Left ventricle myocardium inferior (tissue), 1 donor: ENCODE results near the gene AFF1. TPM values are rescaled to one million over a fixed set of nuclear protein-coding genes. Genes with fewer than 3 reads are reported as not detected.
"Not testable (repeated sequence)": the region's sequence is repeated elsewhere in the genome, so short reads cannot be mapped to it uniquely, and the experiment has no call there.

Experiments
- DNase-seq: peaks from one replicate; pipeline ENCODE4 v3.0.0-alpha.2; 2020
- H3K27ac ChIP-seq: fragments of 200-600 bp; replicated peaks from 2 replicates; pipeline ENCODE4 v1.8.0; 2021
- H3K27me3 ChIP-seq: fragments of 200-600 bp; 2 replicates; pipeline ENCODE4 v1.8.0; 2021; ENCODE audit warnings: low read depth
- H3K36me3 ChIP-seq: fragments of 200-600 bp; 2 replicates; pipeline ENCODE4 v1.8.0; 2021
- H3K4me1 ChIP-seq: fragments of 200-600 bp; 2 replicates; pipeline ENCODE4 v1.8.0; 2021
- H3K4me3 ChIP-seq: fragments of 200-600 bp; 2 replicates; pipeline ENCODE4 v1.8.0; 2021; ENCODE audit warnings: mild to moderate bottlenecking, moderate library complexity
- H3K9me3 ChIP-seq: fragments of 200-600 bp; replicated peaks from 2 replicates; pipeline ENCODE4 v1.8.0; 2021
- intact Hi-C: fragments of 100-400 bp; cut with micrococcal nuclease; formaldehyde crosslinking; loops from one replicate; pipeline ENCODE4 v1.11.0; 2022
- total RNA-seq: library from RNA; stranded (reverse); fragmentation: NEBNext Ultra II Directional; extraction: Animal tissue kit (Norgen Biotek cat#: 25700); gene quantifications from one replicate; pipeline ENCODE4 v1.2.1, GENCODE V29; 2021
- TF ChIP-seq, protein P1 (sequence below): fragments of 200-600 bp; IDR thresholded peaks from 2 replicates; pipeline ENCODE4 v1.8.0; 2021; ENCODE audit warnings: antibody characterized with exemption, mild to moderate bottlenecking, borderline replicate concordance
- donor health status: DM: no; HTN: yes; CAD: no; lungs with severe emphysema.

The AFF1 gene
- total RNA-seq, 1 donor from 2014 or later, result 67.9 TPM

DNA sequence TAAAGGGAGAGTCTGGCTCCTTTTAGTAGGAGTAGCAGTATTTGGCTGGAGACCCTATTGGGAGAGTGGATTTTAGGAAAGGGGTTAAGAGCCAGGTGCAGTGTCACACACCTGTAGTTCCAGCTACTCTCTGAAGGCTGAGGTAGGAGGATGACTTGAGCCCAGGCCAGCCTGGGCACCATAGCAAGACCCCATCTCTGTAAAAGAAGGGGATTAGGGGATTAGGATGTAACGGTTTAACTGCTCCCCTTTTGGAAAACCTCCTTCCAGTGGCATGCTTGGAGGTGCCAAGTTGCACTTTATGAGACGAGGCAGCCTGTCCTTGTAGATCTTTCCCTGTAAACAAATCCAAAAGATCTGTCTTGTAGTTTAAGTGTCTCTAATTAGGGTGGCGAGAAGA lies 145.7 kb downstream of the AFF1 start:
- Histone ChIP-seq H3K4me1 (peaks cover 97% of the 10 kb centered on the region), H3K27ac (peak overlapping the region; percentile 83), H3K4me3 (no peak overlapping the region), H3K27me3 (no peaks in the 10 kb centered on the region), H3K9me3 (no peaks in the 10 kb centered on the region), H3K36me3 (peaks cover 13% of the 10 kb centered on the region)
- no peak for DNase-seq
- TF ChIP-seq, protein P1, sequence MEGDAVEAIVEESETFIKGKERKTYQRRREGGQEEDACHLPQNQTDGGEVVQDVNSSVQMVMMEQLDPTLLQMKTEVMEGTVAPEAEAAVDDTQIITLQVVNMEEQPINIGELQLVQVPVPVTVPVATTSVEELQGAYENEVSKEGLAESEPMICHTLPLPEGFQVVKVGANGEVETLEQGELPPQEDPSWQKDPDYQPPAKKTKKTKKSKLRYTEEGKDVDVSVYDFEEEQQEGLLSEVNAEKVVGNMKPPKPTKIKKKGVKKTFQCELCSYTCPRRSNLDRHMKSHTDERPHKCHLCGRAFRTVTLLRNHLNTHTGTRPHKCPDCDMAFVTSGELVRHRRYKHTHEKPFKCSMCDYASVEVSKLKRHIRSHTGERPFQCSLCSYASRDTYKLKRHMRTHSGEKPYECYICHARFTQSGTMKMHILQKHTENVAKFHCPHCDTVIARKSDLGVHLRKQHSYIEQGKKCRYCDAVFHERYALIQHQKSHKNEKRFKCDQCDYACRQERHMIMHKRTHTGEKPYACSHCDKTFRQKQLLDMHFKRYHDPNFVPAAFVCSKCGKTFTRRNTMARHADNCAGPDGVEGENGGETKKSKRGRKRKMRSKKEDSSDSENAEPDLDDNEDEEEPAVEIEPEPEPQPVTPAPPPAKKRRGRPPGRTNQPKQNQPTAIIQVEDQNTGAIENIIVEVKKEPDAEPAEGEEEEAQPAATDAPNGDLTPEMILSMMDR, result no peak
- intact Hi-C loops, result no loop called here

DNA sequence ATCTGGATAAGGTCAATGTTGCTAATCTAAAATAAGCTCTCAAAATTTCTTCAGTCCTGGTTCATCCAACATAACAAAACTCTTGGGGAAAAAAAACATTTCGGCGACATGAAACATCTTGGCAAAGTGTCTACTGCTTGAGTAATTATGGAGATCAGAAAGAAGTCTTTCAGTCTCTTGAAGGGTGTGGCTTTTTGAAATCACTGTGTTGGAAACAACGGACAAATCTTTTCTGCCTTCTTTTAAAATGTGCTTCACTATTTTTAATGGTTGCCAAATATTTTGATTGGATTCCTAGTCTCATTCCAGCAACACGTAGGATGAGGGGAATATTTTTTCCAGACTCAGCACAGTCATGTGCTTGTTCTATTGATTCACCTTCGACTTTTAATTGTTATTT lies 147.0 kb downstream of the AFF1 start:
- Histone ChIP-seq H3K27me3 (no peaks in the 10 kb centered on the region), H3K4me1 (peaks cover 92% of the 10 kb centered on the region), H3K36me3 (peaks cover 23% of the 10 kb centered on the region), H3K9me3 (no peaks in the 10 kb centered on the region), H3K27ac (peak overlapping the region; percentile 83), H3K4me3 (no peak overlapping the region)
- intact Hi-C loops, result no loop called here
- TF ChIP-seq, protein P1, result no peak
- DNase-seq, result no peak

DNA sequence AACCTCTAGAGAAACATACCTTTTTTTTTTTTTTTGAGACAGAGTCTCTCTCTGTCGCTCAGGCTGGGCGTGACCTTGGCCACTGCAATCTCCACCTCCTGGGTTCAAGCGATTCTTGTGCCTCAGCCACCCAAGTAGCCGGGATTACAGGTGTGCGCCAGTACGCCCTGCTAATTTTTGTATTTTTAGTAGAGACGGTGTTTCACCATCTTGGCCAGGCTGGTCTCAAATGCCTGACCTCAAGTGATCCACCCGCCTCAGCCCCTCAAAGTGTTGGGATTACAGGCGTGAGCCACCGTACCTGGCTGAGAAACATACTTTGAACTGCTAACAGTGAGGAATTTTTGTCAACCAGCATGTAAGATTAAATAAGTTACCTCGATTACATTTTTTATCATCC lies 150.9 kb downstream of the AFF1 start:
- H3K4me3 ChIP-seq, H3K27ac ChIP-seq, intact Hi-C loops: not testable (repeated sequence)

DNA sequence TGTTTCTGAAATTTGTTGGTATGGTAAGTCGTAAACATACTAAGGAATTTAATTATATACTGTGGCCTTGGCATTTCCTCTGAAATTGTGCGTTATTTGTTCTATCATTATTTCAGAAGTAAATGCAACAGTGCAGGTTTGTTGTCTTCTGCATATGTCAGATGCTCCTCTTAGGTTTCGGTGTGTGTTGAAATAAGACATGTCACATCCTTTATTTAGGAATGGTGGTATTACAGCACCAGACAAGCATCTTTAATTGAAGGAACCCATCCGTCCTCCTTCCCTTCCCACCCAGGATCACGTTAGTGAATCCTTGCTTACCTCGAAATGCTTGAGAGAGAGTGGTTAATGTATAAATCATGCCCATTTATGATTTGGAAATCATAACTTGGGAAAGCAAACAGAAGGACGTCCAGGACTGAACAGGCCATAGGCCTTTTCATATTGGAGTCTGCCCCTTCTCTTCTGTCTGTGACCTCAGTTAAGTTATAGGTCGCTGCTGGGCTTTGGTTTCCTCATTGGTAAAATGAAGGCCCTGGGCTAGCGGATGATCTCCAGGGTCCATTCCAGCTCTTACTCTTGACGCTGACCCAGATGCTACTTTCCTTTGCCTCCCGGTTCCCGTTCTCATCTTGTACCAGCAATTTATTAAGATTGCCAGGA lies 151.5 kb downstream of the AFF1 start:
- DNase-seq, result no peak
- H3K9me3 ChIP-seq, result no peaks in the 10 kb centered on the region
- H3K27me3 ChIP-seq, result no peaks in the 10 kb centered on the region
- peaks cover 82% of the 10 kb centered on the region for H3K4me1 ChIP-seq
- no peak overlapping the region for H3K27ac ChIP-seq
- TF ChIP-seq, protein P1, result no peak
- intact Hi-C loops, result no loop called here
- H3K36me3 ChIP-seq, result peaks cover 37% of the 10 kb centered on the region
- H3K4me3 ChIP-seq, result no peak overlapping the region

More for the DNA sequence above, 150.9 kb downstream of the AFF1 start:
- DNase-seq, H3K9me3 ChIP-seq, H3K27me3 ChIP-seq: not testable (repeated sequence)
- Histone ChIP-seq H3K36me3 (peaks cover 33% of the 10 kb centered on the region), H3K4me1 (peaks cover 87% of the 10 kb centered on the region)

DNA sequence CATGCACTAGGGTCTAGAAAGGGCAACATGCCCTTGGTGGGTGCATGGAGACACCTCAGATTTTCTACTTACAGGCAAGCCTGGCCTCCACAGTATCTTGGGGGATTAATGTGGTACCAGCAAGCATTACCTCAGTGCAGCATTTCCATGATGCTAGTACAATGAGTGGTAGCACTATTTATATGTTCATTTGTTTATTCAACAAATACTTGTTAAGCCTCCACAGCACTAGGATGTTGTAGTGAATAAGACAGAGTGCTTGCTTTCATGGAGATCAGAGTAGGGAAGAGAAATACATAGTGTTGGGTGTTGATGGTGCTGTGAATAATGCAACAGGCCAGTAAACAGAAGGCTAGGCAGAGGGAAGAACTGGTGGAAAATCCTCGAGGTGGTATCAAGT lies 152.2 kb downstream of the AFF1 start:
- Histone ChIP-seq H3K4me1 (peaks cover 77% of the 10 kb centered on the region), H3K27me3 (no peaks in the 10 kb centered on the region), H3K27ac (peak overlapping the region; percentile 14), H3K36me3 (peaks cover 44% of the 10 kb centered on the region), H3K9me3 (no peaks in the 10 kb centered on the region), H3K4me3 (no peak overlapping the region)
- DNase-seq, result no peak
- TF ChIP-seq, protein P1, result no peak
- intact Hi-C loops, result no loop called here

DNA sequence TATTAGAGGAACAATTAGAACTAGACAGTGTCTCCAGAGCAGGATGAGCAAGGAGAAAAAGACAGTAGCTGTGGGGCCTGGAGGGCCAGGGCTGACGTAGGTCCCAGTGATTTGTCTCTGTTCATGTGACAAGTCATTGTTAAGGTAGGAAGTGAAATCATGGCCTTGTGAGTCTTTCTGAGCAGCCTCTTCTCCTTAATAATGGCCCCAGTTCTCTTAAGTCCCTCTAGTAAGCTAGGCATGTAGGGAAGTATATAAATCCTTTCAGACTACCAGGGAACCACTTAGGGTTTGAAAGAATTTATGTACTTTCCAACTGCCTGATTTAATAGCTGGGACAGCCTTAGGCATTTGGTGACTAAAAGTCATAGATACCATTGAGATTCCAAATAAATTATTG lies 152.6 kb downstream of the AFF1 start:
- DNase-seq, result no peak
- H3K4me3 ChIP-seq, result no peak overlapping the region
- TF ChIP-seq, protein P1, result no peak
- H3K9me3 ChIP-seq, result no peaks in the 10 kb centered on the region
- intact Hi-C loops, result no loop called here
- peak overlapping the region; percentile 14 for H3K27ac ChIP-seq
- H3K27me3 ChIP-seq, result no peaks in the 10 kb centered on the region
- peaks cover 48% of the 10 kb centered on the region for H3K36me3 ChIP-seq
- H3K4me1 ChIP-seq, result peaks cover 77% of the 10 kb centered on the region
